GM19468 (cell line): ENCODE measurements around the gene ACKR1.
A peak's percentile ranks its signal among the peaks of the same experiment; 100 is the strongest.

Experiments used
- ATAC-seq: cut with Tn5 transposase; IDR thresholded peaks from one replicate; pipeline ENCODE4 v1.9.1; 2021; ENCODE audit warnings: mild to moderate bottlenecking, moderate library complexity, moderate number of reproducible peaks; ENCODE audit not compliant: unreplicated experiment; ENCODE audit errors: extremely low read depth

Gene ACKR1, protein sequence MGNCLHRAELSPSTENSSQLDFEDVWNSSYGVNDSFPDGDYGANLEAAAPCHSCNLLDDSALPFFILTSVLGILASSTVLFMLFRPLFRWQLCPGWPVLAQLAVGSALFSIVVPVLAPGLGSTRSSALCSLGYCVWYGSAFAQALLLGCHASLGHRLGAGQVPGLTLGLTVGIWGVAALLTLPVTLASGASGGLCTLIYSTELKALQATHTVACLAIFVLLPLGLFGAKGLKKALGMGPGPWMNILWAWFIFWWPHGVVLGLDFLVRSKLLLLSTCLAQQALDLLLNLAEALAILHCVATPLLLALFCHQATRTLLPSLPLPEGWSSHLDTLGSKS

GRCh38 chr1:159204161-159205141, at the start of gene ACKR1:
ACKR1 (plus strand) TSS chr1:159204875; CDS start chr1:159204960, 85 bp downstream.
- no peak for ATAC-seq

DNA sequence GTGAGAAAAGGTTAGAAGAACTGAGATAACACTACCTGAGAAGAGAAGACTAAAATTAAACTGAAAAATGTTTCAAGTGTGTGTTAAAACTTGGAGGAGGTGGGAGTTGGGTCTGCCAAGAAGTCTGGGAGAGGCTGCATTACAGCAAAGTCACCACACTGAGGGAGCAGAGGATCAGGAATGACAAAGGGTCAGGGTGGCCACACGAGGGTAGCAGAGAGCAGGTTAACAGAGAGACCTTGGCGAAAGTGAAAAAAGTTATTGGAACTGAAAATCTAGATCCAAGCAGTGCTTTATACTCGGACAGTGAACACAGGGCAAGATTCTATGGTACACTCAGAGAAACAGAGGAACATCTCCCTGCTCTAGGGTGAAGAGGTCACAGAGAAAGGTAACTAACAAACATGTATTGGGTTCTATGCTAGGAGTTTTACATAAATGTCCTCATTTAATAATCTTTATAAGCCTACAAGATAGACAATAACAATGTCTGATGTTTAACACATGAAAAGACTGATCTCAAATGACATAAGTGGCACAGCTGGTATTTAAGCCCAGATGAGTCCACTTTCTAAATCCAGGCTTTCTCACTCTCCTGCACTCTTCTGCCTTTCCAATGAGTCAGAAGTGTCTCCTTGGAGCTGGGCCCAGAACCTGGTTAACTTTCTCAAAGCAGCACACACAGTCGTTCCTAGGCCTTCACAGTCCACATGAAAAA, 43.5 kb upstream of the ACKR1 start:
- ATAC-seq: peak; percentile 78

GRCh38 chr1:159161719-159162026, 43.0 kb upstream of the ACKR1 start:
- no peak for ATAC-seq

GRCh38 chr1:159162516-159163265, 42.0 kb upstream of the ACKR1 start:
- no peak for ATAC-seq

GRCh38 chr1:159163614-159164228, 41.0 kb upstream of the ACKR1 start:
- no peak for ATAC-seq

DNA sequence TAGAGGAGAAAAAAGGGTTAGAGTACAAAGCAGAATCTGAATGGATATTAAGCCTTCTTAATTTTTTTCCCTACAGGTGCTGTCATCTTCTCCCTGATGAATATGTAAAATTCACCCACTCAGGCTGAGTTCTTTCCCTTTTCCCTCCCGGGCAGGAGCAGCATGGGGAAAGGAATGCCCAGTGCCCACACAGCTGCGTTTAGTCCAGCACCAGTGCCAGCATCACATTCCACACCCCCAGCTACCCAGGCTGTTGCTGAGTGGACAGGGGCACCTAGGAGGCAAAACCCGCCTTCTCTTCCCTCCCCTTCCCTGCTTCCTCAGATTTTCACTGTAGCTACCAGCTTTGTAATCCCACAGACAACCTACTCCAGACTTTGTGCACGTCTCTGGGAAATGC, 36.6 kb upstream of the ACKR1 start:
- ATAC-seq: no peak

GRCh38 chr1:159170639-159171038, 34.0 kb upstream of the ACKR1 start:
- ATAC-seq: no peak

DNA sequence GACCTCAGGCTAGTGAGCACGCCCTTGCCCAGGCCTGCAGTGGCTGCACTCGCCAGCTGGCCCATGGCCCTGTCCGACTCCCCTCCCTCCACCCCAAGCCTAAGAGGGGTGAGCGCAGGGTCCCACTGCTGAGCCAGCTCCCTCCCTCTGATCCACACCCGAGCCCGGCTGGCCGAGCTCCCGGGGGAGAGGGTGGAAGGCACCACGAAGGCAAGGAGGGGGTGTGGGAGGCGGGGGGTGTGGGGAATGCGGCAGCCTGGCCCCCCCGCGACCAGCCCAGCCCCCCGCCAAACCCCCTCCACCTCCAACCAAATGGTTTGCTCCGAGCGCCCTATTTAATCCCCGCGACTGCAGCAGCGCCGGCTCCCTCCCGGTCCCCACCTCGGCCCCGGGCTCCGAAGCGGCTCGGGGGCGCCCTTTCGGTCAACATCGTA, 33.4 kb upstream of the ACKR1 start, which contains the start of gene CADM3:
Gene CADM3, plus strand, starts transcription at position 362 of the 434 bp plus-strand sequence. CDS start 151 bp downstream, outside the sequence.
- no peak for ATAC-seq

- no peak for ATAC-seq
Measured at GRCh38 chr1:159171688-159172501, 32.8 kb upstream of the ACKR1 start.

- ATAC-seq: no peak
Measured at GRCh38 chr1:159172614-159173291, 31.9 kb upstream of the ACKR1 start.

DNA sequence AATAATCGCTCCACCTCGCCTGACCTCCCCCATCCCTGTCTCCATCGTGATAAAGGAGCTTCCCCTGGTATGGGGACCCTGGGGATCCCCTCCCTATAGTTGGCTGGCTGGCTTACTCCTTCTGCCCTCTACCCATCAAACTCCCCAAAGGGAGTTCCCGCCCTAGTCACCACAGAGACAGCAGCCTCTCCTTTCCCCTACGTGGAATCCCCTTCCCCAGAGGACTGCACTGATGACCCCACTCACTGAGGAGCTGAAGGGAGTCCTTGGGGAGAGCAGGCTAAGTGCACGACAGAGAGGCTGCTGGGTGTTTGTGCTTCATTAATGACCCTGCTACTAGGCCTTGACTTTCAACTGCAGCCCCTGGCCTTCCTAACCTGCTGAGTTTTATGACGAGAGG, 31.4 kb upstream of the ACKR1 start:
- ATAC-seq: no peak

DNA sequence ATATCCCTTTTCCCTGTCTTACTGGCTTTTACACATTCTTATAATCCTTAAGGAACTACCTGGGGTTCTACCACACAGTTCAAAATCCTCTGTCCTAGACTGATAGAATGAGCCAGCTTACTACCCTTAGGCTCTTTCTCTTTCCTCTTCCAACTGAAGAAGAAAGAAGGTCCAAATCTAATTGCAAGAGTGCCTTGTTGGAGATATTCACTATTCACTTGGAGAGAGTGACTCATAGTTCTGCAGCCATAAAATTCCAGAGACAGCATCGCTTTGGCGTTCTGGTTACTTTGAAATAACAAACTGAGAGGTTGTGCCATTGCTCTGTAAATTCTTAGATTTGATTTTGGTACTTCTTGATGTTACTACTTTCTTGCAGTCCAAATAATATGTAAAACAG, 29.1 kb upstream of the ACKR1 start:
- ATAC-seq: no peak

DNA sequence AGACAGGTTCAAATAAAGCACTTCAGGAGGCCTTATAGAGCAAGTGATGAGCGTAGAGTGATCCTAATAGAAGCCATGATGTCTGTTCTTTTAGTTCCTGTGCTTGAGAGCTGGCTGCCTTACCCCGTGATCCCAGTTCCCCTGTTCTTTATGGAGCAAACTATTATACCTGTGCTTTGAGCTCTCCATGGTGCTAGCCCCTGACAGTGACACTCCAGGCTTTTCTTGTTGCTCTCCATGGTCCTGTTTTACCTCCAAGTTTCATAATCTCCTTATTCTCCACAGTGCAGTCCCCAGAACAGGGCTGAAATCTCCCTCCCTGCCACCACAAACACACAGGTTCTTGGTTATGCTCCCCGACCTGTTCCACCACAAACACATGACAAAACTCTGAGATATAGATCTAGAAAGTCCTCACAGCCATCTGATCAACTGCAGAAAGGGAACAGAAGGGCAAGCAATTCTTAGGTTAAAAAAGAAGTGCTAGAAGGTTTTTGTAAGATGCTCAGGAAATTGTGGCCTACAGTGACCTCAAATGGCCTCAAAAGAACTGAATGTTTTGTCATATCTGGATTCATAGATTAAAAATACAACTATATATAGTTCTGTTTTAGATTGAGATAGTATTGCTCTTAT, 27.3 kb upstream of the ACKR1 start:
- ATAC-seq: no peak

- no peak for ATAC-seq
Measured at GRCh38 chr1:159179906-159180305, 24.8 kb upstream of the ACKR1 start.

GRCh38 chr1:159180516-159180915, 24.2 kb upstream of the ACKR1 start:
- no peak for ATAC-seq

DNA sequence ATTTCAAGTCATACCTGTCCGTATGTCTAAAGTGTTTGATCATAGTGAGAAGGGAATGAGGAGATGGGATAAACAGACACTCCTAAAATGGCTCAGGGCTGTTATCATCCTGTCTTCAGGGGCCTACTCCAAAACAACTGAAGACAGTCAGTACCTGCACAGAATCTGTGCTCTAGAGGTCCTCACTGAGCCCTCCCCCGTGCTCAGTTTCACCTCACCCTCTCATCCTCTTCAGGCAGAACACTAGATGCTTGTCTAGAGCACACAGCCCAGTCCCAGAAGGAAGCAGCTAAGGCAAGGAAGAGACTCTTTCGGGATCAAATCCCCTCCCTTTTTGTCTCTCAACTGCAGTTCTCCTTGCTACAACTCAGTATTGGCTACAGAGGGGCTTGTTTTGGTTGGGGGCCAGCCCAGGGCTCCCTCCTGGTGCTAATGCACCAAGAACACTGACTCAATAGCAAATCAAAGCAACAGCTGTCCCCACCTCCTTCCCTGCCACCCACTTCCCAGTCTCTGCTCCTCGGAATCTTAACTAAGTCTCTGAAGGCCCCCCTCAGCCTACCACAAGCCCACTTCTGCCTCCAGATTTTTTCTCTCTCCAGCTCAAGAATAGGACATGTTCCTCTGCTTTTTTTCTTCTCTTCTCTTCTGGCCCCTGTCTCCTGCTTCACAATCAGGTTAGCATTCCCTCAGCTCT, 23.2 kb upstream of the ACKR1 start:
- no peak for ATAC-seq

- no peak for ATAC-seq
Measured at GRCh38 chr1:159184201-159184600, 20.5 kb upstream of the ACKR1 start.
